GM12865 (cell line): ENCODE measurements around the gene KCNT1.

Experiments
- DNase-seq: peaks from one replicate; pipeline ENCODE4 v3.0.0; 2010; ENCODE audit warnings: low read depth
- H3K4me3 ChIP-seq: 2 replicates; pipeline ENCODE4 v1.5.1; 2011; ENCODE audit warnings: mild to moderate bottlenecking, low read depth, low read length, control low read depth
- CTCF ChIP-seq: IDR thresholded peaks from 2 replicates; pipeline ENCODE4 v1.5.1; 2011; ENCODE audit warnings: low read length, control low read depth, low read depth, inconsistent platforms; ENCODE audit not compliant: insufficient read depth; ENCODE audit errors: missing control alignments

The KCNT1 gene

GRCh38 chr9:135815830-135816650 is 114.1 kb downstream of the KCNT1 start:
- H3K4me3 ChIP-seq, result no peak overlapping the region
- DNase-seq, result no peak
- no peak for TF ChIP-seq CTCF

- no peak for TF ChIP-seq CTCF
- DNase-seq, result no peak
- H3K4me3 ChIP-seq, result no peak overlapping the region
Measured at GRCh38 chr9:135816651-135816970, 114.6 kb downstream of the KCNT1 start.

- TF ChIP-seq CTCF, result no peak
- no peak for DNase-seq
- no peak overlapping the region for H3K4me3 ChIP-seq
Measured at GRCh38 chr9:135817951-135818717, 116.1 kb downstream of the KCNT1 start.

GRCh38 chr9:135818718-135819475 is 116.9 kb downstream of the KCNT1 start:
- H3K4me3 ChIP-seq, result no peak overlapping the region
- TF ChIP-seq CTCF, result no peak
- DNase-seq, result no peak

GRCh38 chr9:135819905-135820304 is 117.9 kb downstream of the KCNT1 start:
- TF ChIP-seq CTCF, result no peak
- no peak for DNase-seq
- H3K4me3 ChIP-seq, result no peak overlapping the region

- no peak overlapping the region for H3K4me3 ChIP-seq
- no peak for DNase-seq
- TF ChIP-seq CTCF, result no peak
Measured at GRCh38 chr9:135820661-135821060, 118.7 kb downstream of the KCNT1 start.
